Lower leg skin (tissue), 4 donors: ENCODE data around the gene ZNF425. TPM values are rescaled to one million over a fixed set of nuclear protein-coding genes. Genes with fewer than 3 reads are reported as not detected.

Experiments
- DNase-seq, 2 donors: peaks; one replicate each; pipeline ENCODE4 v3.0.0-alpha.2; 2019; ENCODE audit warnings: low spot score in 2 of 2
- H3K4me3 ChIP-seq: fragments of 200-600 bp; sonication (generic); 2 replicates; pipeline ENCODE4 v1.5.1; 2017; ENCODE audit warnings: mild to moderate bottlenecking, low read depth; ENCODE audit not compliant: poor library complexity, severe bottlenecking
- CTCF ChIP-seq, 3 donors: fragments of 450-650 bp; IDR thresholded peaks; one replicate each; pipeline ENCODE4 v1.5.1; 2016; ENCODE audit warnings: antibody characterized with exemption in 3 of 3, mild to moderate bottlenecking in 3 of 3, moderate library complexity in 2 of 3
- POLR2A ChIP-seq, 2 donors: fragments of 450-650 bp; IDR thresholded peaks; one replicate each; pipeline ENCODE4 v1.6.1; 2016 to 2017; ENCODE audit warnings: antibody characterized with exemption in 2 of 2, mild to moderate bottlenecking in 1 of 2, moderate library complexity in 1 of 2
- WGBS, 2 donors: methylation state at CpG; one replicate each; pipeline ENCODE4 v1.1.5; 2018; 5-methylcytosine and 5-hydroxymethylcytosine counted together
- intact Hi-C: fragments of 100-400 bp; cut with DNase I; formaldehyde crosslinking; loops from one replicate; pipeline ENCODE4 v1.15.0; 2023; ENCODE audit warnings: low total_unique reads
- total RNA-seq, 4 donors: library from RNA; depleted of rRNA; stranded (reverse); fragments of >200 nt; gene quantifications; one replicate each; pipeline ENCODE4 v1.1.0, GENCODE V29; 2016

ZNF425 gene
- 1 to 10 TPM; 4.8 to 5.8 (median 5.4) TPM for total RNA-seq

- H3K4me3 ChIP-seq = peak within 1 kb of the TSS; percentile 94
- peak; percentile 88 to 98 for DNase-seq
- intact Hi-C loops = no loop called here
- TF ChIP-seq POLR2A (IDR thresholded peaks at IDR 0.05) (peak in 1 of 2 donors; percentile 87), CTCF (IDR thresholded peaks at IDR 0.05) (peak in 2 of 3 donors; percentile 18 to 97)
- 0% methylated on average over 39 to 52 of the region's 72 CpGs for WGBS, 2 donors
Measured at GRCh38 chr7:149125863-149126661, at the start of gene ZNF425. TSS of gene ZNF425 (minus strand) at chr7:149126324. CDS start at chr7:149126213, 111 bp downstream.

GRCh38 chr7:149175150-149175549 is 49.0 kb upstream of the ZNF425 start:
- no peak overlapping the region for H3K4me3 ChIP-seq
- DNase-seq = no peak
- TF ChIP-seq CTCF (IDR thresholded peaks at IDR 0.05) (no peak), POLR2A (IDR thresholded peaks at IDR 0.05) (no peak)
- intact Hi-C loops = no loop called here
- 96 to 97% methylated on average over 2 of the region's 2 CpGs for WGBS, 2 donors

- no peak for DNase-seq
Measured at GRCh38 chr7:149172534-149172920, 46.4 kb upstream of the ZNF425 start.

GRCh38 chr7:149171892-149172533 is 45.9 kb upstream of the ZNF425 start:
- no peak for DNase-seq
- WGBS, 2 donors = 84 to 85% methylated on average over 9 of the region's 9 CpGs
- no peak overlapping the region for H3K4me3 ChIP-seq
- TF ChIP-seq POLR2A (IDR thresholded peaks at IDR 0.05) (no peak), CTCF (IDR thresholded peaks at IDR 0.05) (no peak)
- intact Hi-C loops = no loop called here

More at GRCh38 chr7:149172534-149172920, 46.4 kb upstream of the ZNF425 start:
- intact Hi-C loops = no loop called here
- TF ChIP-seq POLR2A (IDR thresholded peaks at IDR 0.05) (no peak), CTCF (IDR thresholded peaks at IDR 0.05) (no peak)
- WGBS, 2 donors = 81 to 90% methylated on average over 1 of the region's 1 CpG
- H3K4me3 ChIP-seq = no peak overlapping the region

GRCh38 chr7:149166630-149167352 is 40.7 kb upstream of the ZNF425 start:
- H3K4me3 ChIP-seq = no peak overlapping the region
- TF ChIP-seq POLR2A (IDR thresholded peaks at IDR 0.05) = no peak
- TF ChIP-seq CTCF (IDR thresholded peaks at IDR 0.05) = no peak
- intact Hi-C loops = no loop called here
- no peak for DNase-seq
